Midbrain (tissue), 1 donor: Measurements from ENCODE around the gene RAB11B.
"Not testable (repeated sequence)": the region's sequence is repeated elsewhere in the genome, so short reads cannot be mapped to it uniquely, and the experiment has no call there.

Experiments
- DNase-seq: peaks from one replicate; lab custom pipeline; 2025; lab: John Stamatoyannopoulos, UW

RAB11B gene

GRCh38 chr19:8429044-8429443, 38.9 kb downstream of the RAB11B start:
- DNase-seq, result no peak

- no peak for DNase-seq
Measured at GRCh38 chr19:8429826-8430225, 39.7 kb downstream of the RAB11B start.

GRCh38 chr19:8430650-8431049, 40.5 kb downstream of the RAB11B start:
- DNase-seq, result no peak

GRCh38 chr19:8438236-8438635, 48.1 kb downstream of the RAB11B start:
- no peak for DNase-seq

GRCh38 chr19:8441725-8442544, 51.8 kb downstream of the RAB11B start:
- no peak for DNase-seq

GRCh38 chr19:8444140-8444676, 54.0 kb downstream of the RAB11B start:
- DNase-seq, result not testable (repeated sequence)

GRCh38 chr19:8444677-8445487, 54.7 kb downstream of the RAB11B start, which contains the start of gene HNRNPM:
Gene HNRNPM (plus strand): TSS chr19:8444975. CDS start chr19:8444999, 24 bp downstream.
- DNase-seq, result peak; percentile 99

GRCh38 chr19:8445488-8446001, 55.4 kb downstream of the RAB11B start:
- peak; percentile 46 for DNase-seq

- no peak for DNase-seq
Measured at GRCh38 chr19:8446061-8446709, 56.0 kb downstream of the RAB11B start.

- DNase-seq, result no peak
Measured at GRCh38 chr19:8449830-8450229, 59.7 kb downstream of the RAB11B start.

GRCh38 chr19:8451377-8451776, 61.2 kb downstream of the RAB11B start:
- DNase-seq, result no peak

GRCh38 chr19:8451885-8452284, 61.7 kb downstream of the RAB11B start:
- no peak for DNase-seq

GRCh38 chr19:8452446-8453123, 62.4 kb downstream of the RAB11B start:
- no peak for DNase-seq

- DNase-seq, result no peak
Measured at GRCh38 chr19:8453616-8454015, 63.5 kb downstream of the RAB11B start.
